Medulla oblongata (tissue), 1 donor: ENCODE data around the gene KCTD3.

Experiments used
- DNase-seq: peaks from one replicate; pipeline ENCODE4 v3.0.0-alpha.2; 2015; ENCODE audit errors: extremely low spot score

KCTD3 gene

DNA sequence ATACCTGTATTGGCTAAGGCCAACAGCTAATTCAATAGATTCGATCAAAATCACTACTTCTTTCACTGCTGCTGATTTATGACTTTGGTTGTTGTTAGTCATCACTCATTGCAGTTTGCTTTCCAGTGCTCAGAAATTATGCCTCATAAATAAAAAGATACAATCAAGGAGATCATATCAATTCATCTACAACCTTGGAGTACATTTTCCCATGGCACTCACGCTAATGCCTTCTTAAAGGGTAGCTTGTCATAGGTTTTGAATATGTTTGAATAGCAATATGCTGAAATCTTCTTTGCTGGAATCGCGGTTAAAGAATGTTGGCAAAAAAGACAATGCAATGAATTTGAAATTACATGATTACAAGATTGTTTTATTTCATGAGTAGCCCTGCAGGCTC lies 89.9 kb downstream of the KCTD3 start:
- DNase-seq, result no peak

DNA sequence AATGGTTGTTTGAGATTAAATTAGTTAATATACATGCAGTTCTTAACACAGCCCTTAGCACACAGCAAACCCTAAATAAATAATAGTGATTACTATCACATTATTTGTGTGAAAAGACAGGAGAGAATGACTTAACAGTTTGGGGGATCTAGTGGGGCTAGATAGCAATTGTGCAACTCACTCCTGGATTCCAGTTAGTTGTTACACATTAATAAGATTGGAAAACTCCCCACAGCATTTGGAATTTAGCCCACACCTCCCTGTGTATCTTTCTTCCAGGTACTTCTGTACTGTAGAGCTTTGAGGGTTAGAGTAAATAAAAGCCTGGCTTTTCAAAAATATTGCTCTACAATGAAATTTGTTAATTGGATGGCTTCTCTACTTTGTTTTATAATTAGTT lies 93.2 kb downstream of the KCTD3 start:
- no peak for DNase-seq

- no peak for DNase-seq
Measured at GRCh38 chr1:215661033-215661432, 93.9 kb downstream of the KCTD3 start.

GRCh38 chr1:215665215-215665614 lies 98.1 kb downstream of the KCTD3 start:
- DNase-seq, result no peak

DNA sequence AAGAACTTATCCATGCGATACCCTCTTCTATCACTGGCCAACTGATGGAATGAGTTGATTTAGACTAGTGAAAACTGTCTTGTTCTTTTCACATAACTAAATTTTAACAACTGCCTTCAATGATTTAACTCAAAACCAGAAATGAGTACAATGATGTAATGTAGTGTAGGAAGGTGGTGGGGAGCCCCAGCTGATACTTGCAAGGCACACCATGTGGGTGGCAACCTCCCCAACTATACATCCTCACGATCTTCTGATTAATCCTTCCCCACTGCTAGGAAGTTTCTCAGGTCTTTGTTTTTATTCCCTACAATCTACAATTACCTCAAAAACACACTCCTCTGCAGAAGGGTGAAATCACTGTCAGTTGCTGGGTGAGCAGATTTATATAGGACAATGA lies 100.7 kb downstream of the KCTD3 start:
- no peak for DNase-seq

DNA sequence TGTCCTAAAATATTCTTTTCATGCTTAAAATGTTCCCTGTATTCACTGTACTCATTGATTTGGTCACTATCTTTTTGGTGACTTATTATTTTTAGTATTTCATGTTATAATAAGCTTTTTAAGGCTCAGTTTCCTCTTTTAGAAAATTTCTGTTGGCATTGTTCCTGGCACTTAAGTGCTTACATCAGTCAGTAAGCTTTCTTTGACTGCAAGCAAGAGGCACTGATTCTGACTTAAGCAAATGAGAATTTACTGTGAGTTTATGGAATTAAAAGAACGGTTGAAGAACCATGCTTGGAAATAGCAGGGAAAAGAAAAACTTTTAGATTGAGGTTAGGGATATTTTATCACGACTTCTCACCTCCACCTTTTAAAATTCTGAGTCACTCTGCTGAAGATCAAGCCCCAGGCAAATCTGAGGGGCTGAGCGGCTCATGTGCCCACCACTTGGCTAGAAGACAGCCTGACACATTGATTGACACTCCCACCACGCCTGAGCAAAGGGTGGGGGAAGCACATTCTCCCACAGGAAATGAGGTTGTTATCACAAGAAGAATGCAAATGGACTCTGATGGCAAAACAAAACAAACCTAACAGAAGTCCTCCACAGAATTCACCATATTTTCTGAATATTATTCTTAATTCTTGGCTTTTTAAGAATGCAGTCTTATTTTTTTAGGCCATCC lies 102.8 kb downstream of the KCTD3 start:
- DNase-seq, result no peak
